Measurements from ENCODE around the gene CA11. TPM values are rescaled to one million over a fixed set of nuclear protein-coding genes. Genes with fewer than 3 reads are reported as not detected.

The CA11 gene
- total RNA-seq, 1 donor from 2014 or later = not detected

- Histone ChIP-seq H3K4me1 (peaks cover 0 to 21% of the 10 kb centered on the region in 2 donors), H3K36me3 (no peaks in the 10 kb centered on the region), H3K9me3 (no peaks in the 10 kb centered on the region), H3K27ac (peak overlapping the region; percentile 82 to 95), H3K4me3 (peak overlapping the region; percentile 55 to 76), H3K27me3 (no peaks in the 10 kb centered on the region)
- TF ChIP-seq CTCF (IDR thresholded peaks at IDR 0.05) = no peak
- intact Hi-C loops (cut with DNase I) = loop anchor here (5.0 to 10.0 kb wide), 2 partner anchors 92 to 139 kb away; no protein-coding TSS in a partner anchor
- no peak for DNase-seq (ENCODE audit: low spot score in 2 of 2)
Observed at GRCh38 chr19:48645620-48646000, 377 bp downstream of the CA11 start.

DNA sequence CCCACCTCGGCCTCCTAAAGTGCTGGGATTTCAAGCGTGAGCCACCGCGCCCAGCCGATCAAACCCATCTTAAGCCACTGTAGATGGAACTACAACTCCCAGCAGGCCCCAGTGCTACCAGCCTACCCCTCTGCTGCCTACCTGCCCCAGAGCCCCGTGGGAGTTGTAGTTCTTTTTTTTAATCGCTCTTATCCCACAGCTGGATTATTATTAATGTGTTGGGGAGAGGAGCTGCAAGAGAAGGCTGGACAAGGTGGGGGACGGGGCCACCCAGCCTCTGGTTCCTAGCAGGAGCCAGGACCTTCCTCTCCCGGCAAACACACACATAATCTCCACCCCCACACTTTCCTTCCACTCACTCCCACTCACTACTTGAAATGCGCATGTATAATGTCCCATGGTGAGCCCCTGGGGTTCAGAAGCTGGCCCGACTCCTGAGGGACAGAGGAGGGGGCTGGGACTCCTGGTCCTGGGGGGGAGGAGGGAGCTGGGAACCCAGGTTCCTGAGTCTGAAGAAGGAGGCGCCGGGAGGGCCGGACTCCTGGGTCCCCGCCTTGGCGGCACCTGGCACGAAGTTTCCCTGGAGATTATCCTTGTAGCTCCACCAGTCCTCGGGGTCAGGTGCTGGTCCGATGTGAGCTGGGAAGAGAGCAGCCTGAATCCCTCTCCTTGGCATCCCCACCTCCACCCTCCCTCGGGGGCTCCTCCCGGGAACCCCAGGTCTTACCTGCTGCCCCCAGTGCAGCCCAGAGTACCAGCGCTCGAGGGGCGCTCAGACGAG is 958 bp downstream of the CA11 start:
- no peaks in the 10 kb centered on the region for H3K9me3 ChIP-seq
- no peaks in the 10 kb centered on the region for H3K27me3 ChIP-seq
- H3K4me3 ChIP-seq = peak overlapping the region; percentile 55 to 76
- H3K36me3 ChIP-seq = no peaks in the 10 kb centered on the region
- H3K4me1 ChIP-seq = peaks cover 0 to 21% of the 10 kb centered on the region in 2 donors
- TF ChIP-seq CTCF (IDR thresholded peaks at IDR 0.05) = no peak
- peak in 1 of 2 donors; percentile 91 for DNase-seq (ENCODE audit: low spot score in 2 of 2)
- intact Hi-C loops (cut with DNase I) = loop anchor here (5.0 to 10.0 kb wide), 2 partner anchors 92 to 140 kb away; no protein-coding TSS in a partner anchor
- peak overlapping the region; percentile 82 to 95 for H3K27ac ChIP-seq

DNA sequence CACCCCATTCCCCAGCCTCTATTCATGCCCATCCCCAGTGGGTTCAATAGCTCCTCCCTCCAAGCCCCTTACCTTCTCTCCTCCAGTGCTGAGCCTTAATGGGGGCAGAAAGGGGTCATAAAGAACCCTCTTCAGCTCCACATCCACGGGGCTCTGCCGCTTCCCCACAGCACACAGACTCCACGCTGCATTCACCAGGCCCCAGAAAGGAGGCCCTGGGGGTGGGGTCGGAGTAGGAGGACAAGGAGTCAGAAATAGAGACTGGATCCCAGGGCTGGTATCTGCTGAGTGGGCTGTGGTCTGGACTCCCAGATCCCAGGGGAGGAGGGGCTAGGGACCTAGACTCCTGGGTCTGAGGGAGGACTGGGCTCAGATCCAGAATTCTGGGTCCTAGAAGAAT is 1.6 kb downstream of the CA11 start:
- Histone ChIP-seq H3K4me1 (peaks cover 0 to 21% of the 10 kb centered on the region in 2 donors), H3K4me3 (peak overlapping the region; percentile 55 to 76), H3K27ac (no peak overlapping the region), H3K36me3 (no peaks in the 10 kb centered on the region), H3K9me3 (no peaks in the 10 kb centered on the region), H3K27me3 (no peaks in the 10 kb centered on the region)
- TF ChIP-seq CTCF (IDR thresholded peaks at IDR 0.05) = no peak
- intact Hi-C loops (cut with DNase I) = loop anchor here (10.0 kb wide), 1 partner anchor 140 kb away; no protein-coding TSS in a partner anchor
- no peak for DNase-seq (ENCODE audit: low spot score in 2 of 2)

GRCh38 chr19:48642862-48643261 is 3.1 kb downstream of the CA11 start:
- Histone ChIP-seq H3K9me3 (no peaks in the 10 kb centered on the region), H3K27ac (no peak overlapping the region), H3K36me3 (no peaks in the 10 kb centered on the region), H3K4me3 (no peak overlapping the region), H3K27me3 (no peaks in the 10 kb centered on the region), H3K4me1 (peaks cover 0 to 28% of the 10 kb centered on the region in 2 donors)
- intact Hi-C loops (cut with DNase I) = loop anchor here (10.0 kb wide), 1 partner anchor 142 kb away; no protein-coding TSS in a partner anchor
- no peak for DNase-seq (ENCODE audit: low spot score in 2 of 2)
- TF ChIP-seq CTCF (IDR thresholded peaks at IDR 0.05) = no peak

DNA sequence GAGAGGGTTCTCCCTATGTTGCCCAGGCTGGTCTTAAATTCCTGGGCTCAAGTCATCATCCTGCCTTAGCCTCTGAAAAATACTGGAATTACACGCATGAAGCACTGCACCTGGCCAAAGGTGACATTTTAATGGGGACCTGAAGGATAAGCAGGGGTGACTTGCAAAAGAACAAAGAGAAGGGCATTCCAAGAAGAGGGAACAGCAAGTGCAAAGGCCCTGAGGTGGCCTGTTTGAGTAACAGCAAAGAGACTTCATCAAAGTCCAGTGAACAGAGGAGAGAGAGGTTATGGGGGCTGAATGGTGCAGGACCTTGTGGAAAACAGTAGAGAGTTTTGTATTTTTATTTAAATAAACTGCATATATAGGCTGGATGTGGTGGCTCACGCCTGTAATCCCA is 4.1 kb downstream of the CA11 start:
- H3K27ac ChIP-seq = no peak overlapping the region
- no peak overlapping the region for H3K4me3 ChIP-seq
- TF ChIP-seq CTCF (IDR thresholded peaks at IDR 0.05) = no peak
- H3K27me3 ChIP-seq = no peaks in the 10 kb centered on the region
- H3K36me3 ChIP-seq = no peaks in the 10 kb centered on the region
- H3K4me1 ChIP-seq = peaks cover 2 to 29% of the 10 kb centered on the region in 2 donors
- DNase-seq (ENCODE audit: low spot score in 2 of 2) = no peak
- intact Hi-C loops (cut with DNase I) = loop anchor here (10.0 kb wide), 1 partner anchor 143 kb away; no protein-coding TSS in a partner anchor
- H3K9me3 ChIP-seq = no peaks in the 10 kb centered on the region
